ENCODE data around the gene ZBTB17.

- TF ChIP-seq CTCF (IDR thresholded peaks at IDR 0.05; ENCODE audit: borderline replicate concordance, extremely low read depth, low read length, poor library complexity, severe bottlenecking) (no peak), EZH2 (IDR thresholded peaks at IDR 0.05; ENCODE audit: borderline replicate concordance, low read depth, low read length, severe bottlenecking) (no peak)
These were observed 39.6 kb upstream of the ZBTB17 start for GRCh38 chr1:16015491-16015890.
